ENCODE results near the gene FGD6. TPM values are rescaled to one million over a fixed set of nuclear protein-coding genes. Genes with fewer than 3 reads are reported as not detected.

Gene FGD6
- total and polyA plus RNA-seq, 9 donors = 4.5 to 18.7 (median 15.2) TPM

DNA sequence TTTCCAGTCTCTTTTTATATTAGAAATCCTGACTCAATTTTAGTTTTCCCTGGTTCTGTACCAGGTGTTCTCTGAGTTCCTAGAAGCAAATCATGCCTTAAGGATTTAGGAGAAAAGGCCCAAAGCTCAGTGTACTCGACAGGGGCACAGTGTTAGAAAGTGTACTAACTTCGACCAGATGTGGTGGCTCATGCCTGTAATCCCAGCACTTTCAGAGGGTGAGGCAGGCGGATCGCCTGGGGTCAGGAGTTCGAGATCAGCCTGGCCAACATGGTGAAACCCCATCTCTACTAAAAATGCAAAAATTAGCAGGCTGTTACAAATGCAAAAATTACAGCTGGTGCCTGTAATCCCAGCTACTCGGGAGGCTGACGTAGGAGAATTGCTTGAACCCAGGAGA lies 12.4 kb upstream of the FGD6 start:
- no peaks in the 10 kb centered on the region for H3K9me3 ChIP-seq
- H3K27me3 ChIP-seq = no peaks in the 10 kb centered on the region
- no peak overlapping the region for H3K4me3 ChIP-seq
- H3K36me3 ChIP-seq = no peaks in the 10 kb centered on the region
- WGBS, 3 donors = 69 to 76% (median 76%) methylated on average over 7 of the region's 7 CpGs
- TF ChIP-seq, protein P1, sequence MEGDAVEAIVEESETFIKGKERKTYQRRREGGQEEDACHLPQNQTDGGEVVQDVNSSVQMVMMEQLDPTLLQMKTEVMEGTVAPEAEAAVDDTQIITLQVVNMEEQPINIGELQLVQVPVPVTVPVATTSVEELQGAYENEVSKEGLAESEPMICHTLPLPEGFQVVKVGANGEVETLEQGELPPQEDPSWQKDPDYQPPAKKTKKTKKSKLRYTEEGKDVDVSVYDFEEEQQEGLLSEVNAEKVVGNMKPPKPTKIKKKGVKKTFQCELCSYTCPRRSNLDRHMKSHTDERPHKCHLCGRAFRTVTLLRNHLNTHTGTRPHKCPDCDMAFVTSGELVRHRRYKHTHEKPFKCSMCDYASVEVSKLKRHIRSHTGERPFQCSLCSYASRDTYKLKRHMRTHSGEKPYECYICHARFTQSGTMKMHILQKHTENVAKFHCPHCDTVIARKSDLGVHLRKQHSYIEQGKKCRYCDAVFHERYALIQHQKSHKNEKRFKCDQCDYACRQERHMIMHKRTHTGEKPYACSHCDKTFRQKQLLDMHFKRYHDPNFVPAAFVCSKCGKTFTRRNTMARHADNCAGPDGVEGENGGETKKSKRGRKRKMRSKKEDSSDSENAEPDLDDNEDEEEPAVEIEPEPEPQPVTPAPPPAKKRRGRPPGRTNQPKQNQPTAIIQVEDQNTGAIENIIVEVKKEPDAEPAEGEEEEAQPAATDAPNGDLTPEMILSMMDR (IDR thresholded peaks at IDR 0.05) = no peak
- TF ChIP-seq POLR2A (IDR thresholded peaks at IDR 0.05) = no peak
- no peak for TF ChIP-seq EP300 (IDR thresholded peaks at IDR 0.05)
- DNase-seq = no peak
- intact Hi-C loops (cut with DNase I) = no loop called here
- peaks cover 12% of the 10 kb centered on the region for H3K4me1 ChIP-seq (ENCODE audit: insufficient read depth)
- H3K27ac ChIP-seq = no peak overlapping the region

DNA sequence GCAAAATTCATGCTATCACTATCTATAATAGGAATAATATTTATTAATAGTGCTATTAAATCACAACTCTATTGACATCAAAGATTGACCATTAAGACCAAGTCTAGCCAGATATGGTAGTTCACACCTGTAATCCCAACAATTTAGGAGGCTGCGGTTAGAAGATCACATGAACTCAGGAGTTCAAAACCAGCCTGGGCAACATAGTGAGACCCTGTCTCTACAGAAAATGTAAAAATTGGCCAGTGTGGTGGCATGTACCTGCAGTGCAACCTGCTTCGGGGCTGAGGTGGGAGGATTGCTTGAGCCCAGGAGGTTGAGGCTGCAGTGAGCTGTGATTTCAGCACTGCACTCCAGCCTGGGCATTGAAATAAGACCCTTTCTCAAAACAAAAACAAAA lies 11.3 kb upstream of the FGD6 start:
- TF ChIP-seq POLR2A (IDR thresholded peaks at IDR 0.05) (no peak), EP300 (IDR thresholded peaks at IDR 0.05) (no peak)
- TF ChIP-seq, protein P1 (IDR thresholded peaks at IDR 0.05) = no peak
- H3K4me3 ChIP-seq = no peak overlapping the region
- no peak for DNase-seq
- peaks cover 14% of the 10 kb centered on the region for H3K4me1 ChIP-seq (ENCODE audit: insufficient read depth)
- WGBS, 3 donors = 74 to 89% (median 88%) methylated on average over 2 of the region's 2 CpGs
- H3K27me3 ChIP-seq = no peaks in the 10 kb centered on the region
- H3K9me3 ChIP-seq = no peaks in the 10 kb centered on the region
- H3K36me3 ChIP-seq = no peaks in the 10 kb centered on the region
- H3K27ac ChIP-seq = no peak overlapping the region
- intact Hi-C loops (cut with DNase I) = no loop called here

DNA sequence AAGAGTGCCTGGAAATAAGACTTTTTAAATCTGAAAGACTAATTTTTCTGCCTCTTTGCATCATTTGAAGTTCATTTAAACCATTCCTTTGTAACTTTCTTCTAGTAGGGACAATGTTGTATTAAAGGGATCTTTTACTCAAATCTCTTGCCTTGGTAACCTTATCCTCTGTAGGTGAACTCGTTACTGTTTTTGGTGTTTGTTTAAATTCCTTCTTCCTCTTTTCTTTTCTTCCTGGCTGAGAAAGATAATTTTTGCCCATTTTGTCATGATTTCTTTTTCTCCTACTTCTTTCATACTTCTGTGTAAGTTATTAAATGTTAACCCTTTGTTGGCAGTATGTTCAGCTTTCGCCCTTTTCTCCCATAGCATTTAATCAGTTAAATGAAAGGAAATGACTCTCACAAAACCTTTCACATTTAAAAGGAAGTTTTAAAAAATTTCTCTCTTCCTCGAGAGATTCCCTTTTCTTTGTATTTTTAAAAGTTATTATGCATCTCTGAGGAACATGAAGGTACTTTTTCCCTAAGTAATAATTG lies 10.6 kb upstream of the FGD6 start:
- Histone ChIP-seq H3K27me3 (no peaks in the 10 kb centered on the region), H3K4me3 (no peak overlapping the region), H3K36me3 (no peaks in the 10 kb centered on the region), H3K4me1 (ENCODE audit: insufficient read depth) (peaks cover 14% of the 10 kb centered on the region), H3K9me3 (no peaks in the 10 kb centered on the region), H3K27ac (no peak overlapping the region)
- 29 to 36% (median 31%) methylated on average over 3 of the region's 3 CpGs for WGBS, 3 donors
- TF ChIP-seq, protein P1 (IDR thresholded peaks at IDR 0.05) = no peak
- TF ChIP-seq EP300 (IDR thresholded peaks at IDR 0.05) (no peak), POLR2A (IDR thresholded peaks at IDR 0.05) (no peak)
- intact Hi-C loops (cut with DNase I) = no loop called here
- DNase-seq = no peak

DNA sequence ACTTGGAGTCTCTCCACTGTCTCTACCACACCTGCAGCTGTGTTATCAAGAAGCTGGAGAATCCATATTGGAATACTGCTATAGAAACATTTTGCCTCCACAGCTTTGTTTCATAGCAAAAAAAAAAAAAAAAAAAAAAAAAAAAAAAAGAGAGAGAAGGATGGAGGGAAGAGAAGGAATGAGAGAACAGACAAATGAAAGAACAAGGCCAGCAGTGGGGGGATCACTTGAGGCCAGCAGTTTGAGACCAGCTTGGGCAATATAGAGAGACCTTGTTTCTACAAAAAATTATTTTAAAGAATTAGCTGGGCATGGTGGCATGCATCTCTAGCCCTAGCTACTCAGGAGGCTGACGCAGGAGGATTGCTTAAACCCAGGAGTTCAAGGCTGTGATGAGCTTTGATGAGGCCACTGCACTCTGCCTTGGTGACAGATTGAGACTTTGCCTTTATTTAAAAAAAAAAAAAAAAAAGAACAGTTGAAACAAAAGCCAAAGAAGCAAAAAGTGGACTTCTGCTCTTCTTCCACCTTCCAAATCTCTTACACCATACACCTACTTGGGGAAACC lies 8.5 kb upstream of the FGD6 start:
- intact Hi-C loops (cut with DNase I) = no loop called here
- no peak overlapping the region for H3K27ac ChIP-seq
- H3K4me3 ChIP-seq = no peak overlapping the region
- DNase-seq = no peak
- TF ChIP-seq EP300 (IDR thresholded peaks at IDR 0.05) = no peak
- TF ChIP-seq, protein P1 (IDR thresholded peaks at IDR 0.05) = no peak
- no peak for TF ChIP-seq POLR2A (IDR thresholded peaks at IDR 0.05)
- 98 to 100% (median 98%) methylated on average over 1 of the region's 1 CpG for WGBS, 3 donors
- H3K4me1 ChIP-seq (ENCODE audit: insufficient read depth) = peaks cover 12% of the 10 kb centered on the region
- no peaks in the 10 kb centered on the region for H3K36me3 ChIP-seq
- no peaks in the 10 kb centered on the region for H3K27me3 ChIP-seq
- no peaks in the 10 kb centered on the region for H3K9me3 ChIP-seq

Data from ovary (tissue), 9 donors.